HepG2 (cell line): ENCODE results near the gene GSAP. TPM values are rescaled to one million over a fixed set of nuclear protein-coding genes. Genes with fewer than 3 reads are reported as not detected.
A peak's percentile ranks its signal among the peaks of the same experiment; 100 is the strongest.

ENCODE experiments used
- NAIF1 ChIP-seq: sonication (generic); formaldehyde crosslinking; IDR thresholded peaks from 2 replicates; pipeline ENCODE4 v1.5.0; 2020; ENCODE audit warnings: mild to moderate bottlenecking, missing genetic modification reagents, borderline replicate concordance
- NR1H2 ChIP-seq: sonication (generic); formaldehyde crosslinking; IDR thresholded peaks from 2 replicates; pipeline ENCODE4 v1.8.1; 2022; ENCODE audit warnings: low read depth, missing genetic modification reagents, borderline replicate concordance
- PCBP2 ChIP-seq: fragments of 200-400 bp; formaldehyde crosslinking; optimal IDR thresholded peaks from 2 replicates; pipeline ENCODE3; 2018; ENCODE audit warnings: low read length, low read depth; ENCODE audit not compliant: poor library complexity, severe bottlenecking
- ZNF253 ChIP-seq: sonication (generic); formaldehyde crosslinking; IDR thresholded peaks from 2 replicates; pipeline ENCODE4 v1.8.0; 2022; ENCODE audit warnings: mild to moderate bottlenecking, missing genetic modification reagents, borderline replicate concordance
- ZNF746 ChIP-seq: sonication (generic); formaldehyde crosslinking; IDR thresholded peaks from 2 replicates; pipeline ENCODE4 v1.8.0; 2022; ENCODE audit warnings: mild to moderate bottlenecking, missing genetic modification reagents
- polyA plus RNA-seq, 8 experiments: library from polyadenylated mRNA; depleted of rRNA in 3 of 8; stranded (reverse) in 7 of 8; unstranded in 1 of 8; fragments of >200 nt; fragmentation: Illumina TruSeq in 4 of 8; extraction: Trizol in 4 of 8; gene quantifications; 2 replicates each; pipeline versions ENCODE4 v1.2.1 to v1.2.3, GENCODE V29; 2011 to 2016; ENCODE audit warnings: low read depth in 4 of 8, missing spikeins in 1 of 8, mixed read lengths in 1 of 8; ENCODE audit not compliant: insufficient read depth in 1 of 8
- total RNA-seq, 5 experiments: library from RNA; depleted of rRNA; stranded (reverse); fragments of >200 nt; fragmentation: Illumina TruSeq; extraction: Trizol; gene quantifications; 2 replicates each; pipeline ENCODE4 v1.2.3, GENCODE V29; 2016; ENCODE audit warnings: low read depth in 1 of 5
- TF ChIP-seq, protein P1 (sequence below): sonication (generic); formaldehyde crosslinking; IDR thresholded peaks from 2 replicates; pipeline ENCODE4 v1.4.0; 2020; ENCODE audit warnings: missing genetic modification reagents, mild to moderate bottlenecking, borderline replicate concordance
- TF ChIP-seq, protein P2 (sequence below): sonication (generic); formaldehyde crosslinking; IDR thresholded peaks from 2 replicates; pipeline ENCODE4 v1.4.0; 2020; ENCODE audit warnings: missing genetic modification reagents, mild to moderate bottlenecking, borderline replicate concordance
- TF ChIP-seq, protein P3 (sequence below): sonication (generic); formaldehyde crosslinking; IDR thresholded peaks from 2 replicates; pipeline ENCODE4 v1.5.1; 2020; ENCODE audit warnings: missing genetic modification reagents, mild to moderate bottlenecking, borderline replicate concordance
- TF ChIP-seq, protein P4 (sequence below): sonication (generic); formaldehyde crosslinking; IDR thresholded peaks from 2 replicates; pipeline ENCODE4 v1.8.0; 2022; ENCODE audit warnings: mild to moderate bottlenecking, missing genetic modification reagents, borderline replicate concordance
- TF ChIP-seq, protein P5 (sequence below): sonication (generic); formaldehyde crosslinking; IDR thresholded peaks from 2 replicates; pipeline ENCODE4 v1.8.0; 2022; ENCODE audit warnings: mild to moderate bottlenecking, missing genetic modification reagents; ENCODE audit not compliant: insufficient replicate concordance
- TF ChIP-seq, protein P6 (sequence below): sonication (generic); formaldehyde crosslinking; IDR thresholded peaks from 2 replicates; pipeline ENCODE4 v1.5.0; 2020; ENCODE audit warnings: missing genetic modification reagents

The GSAP gene
- total and polyA plus RNA-seq, 2 of the 13 experiments (the other 11 are each of a cell fraction or from before 2014, with no cell fraction given), result 34.6 to 40.6 TPM

DNA sequence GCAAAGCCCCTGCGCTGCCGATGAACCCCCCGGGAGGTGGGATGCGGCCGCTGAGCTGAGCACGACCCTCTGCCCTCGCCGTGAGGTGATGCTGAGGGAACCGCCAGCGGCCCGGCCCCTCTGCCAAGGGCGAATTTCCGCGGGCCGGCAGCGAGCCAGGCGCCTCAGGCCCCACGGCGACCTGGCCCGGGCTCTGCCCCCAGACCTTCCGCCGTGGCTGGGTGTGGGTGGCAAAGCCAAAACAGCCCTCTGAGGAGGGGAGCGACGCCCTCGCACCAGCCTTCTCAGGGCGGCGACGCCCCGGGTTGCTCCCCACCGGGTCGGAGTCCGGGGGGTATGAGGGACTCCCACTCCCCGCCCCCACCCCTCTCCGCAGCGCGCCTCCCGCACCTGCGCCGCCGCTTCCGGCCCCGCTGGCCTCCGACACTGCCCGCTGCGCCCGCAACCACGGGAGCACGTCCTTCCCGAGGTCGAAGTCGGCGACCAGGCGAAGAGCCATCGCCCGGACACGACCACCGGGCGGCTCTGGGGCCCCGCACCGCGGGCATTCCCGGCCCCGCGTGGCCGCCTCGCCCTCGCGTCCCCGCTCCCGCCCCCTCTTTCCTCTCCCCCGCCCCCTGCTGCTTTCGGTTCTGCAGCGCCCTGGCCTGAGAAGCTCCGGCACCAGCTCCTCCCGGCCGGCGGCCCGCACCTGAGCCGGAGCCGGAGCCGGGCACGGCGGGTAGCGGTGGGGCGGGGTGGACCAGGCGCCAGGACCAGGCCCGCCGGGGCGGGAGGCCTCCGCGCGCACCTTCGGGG, at the start of gene GSAP (continued):
- TF ChIP-seq, protein P1, sequence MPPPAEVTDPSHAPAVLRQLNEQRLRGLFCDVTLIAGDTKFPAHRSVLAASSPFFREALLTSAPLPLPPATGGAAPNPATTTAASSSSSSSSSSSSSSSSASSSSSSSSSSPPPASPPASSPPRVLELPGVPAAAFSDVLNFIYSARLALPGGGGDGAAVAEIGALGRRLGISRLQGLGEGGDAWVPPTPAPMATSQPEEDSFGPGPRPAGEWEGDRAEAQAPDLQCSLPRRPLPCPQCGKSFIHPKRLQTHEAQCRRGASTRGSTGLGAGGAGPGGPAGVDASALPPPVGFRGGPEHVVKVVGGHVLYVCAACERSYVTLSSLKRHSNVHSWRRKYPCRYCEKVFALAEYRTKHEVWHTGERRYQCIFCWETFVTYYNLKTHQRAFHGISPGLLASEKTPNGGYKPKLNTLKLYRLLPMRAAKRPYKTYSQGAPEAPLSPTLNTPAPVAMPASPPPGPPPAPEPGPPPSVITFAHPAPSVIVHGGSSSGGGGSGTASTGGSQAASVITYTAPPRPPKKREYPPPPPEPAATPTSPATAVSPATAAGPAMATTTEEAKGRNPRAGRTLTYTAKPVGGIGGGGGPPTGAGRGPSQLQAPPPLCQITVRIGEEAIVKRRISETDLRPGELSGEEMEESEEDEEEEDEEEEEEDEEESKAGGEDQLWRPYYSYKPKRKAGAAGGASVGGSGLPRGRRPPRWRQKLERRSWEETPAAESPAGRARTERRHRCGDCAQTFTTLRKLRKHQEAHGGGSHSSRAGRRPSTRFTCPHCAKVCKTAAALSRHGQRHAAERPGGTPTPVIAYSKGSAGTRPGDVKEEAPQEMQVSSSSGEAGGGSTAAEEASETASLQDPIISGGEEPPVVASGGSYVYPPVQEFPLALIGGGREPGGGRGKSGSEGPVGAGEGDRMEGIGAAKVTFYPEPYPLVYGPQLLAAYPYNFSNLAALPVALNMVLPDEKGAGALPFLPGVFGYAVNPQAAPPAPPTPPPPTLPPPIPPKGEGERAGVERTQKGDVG (CRISPR knock-in tag), result no peak; the same call in 1 of the 2 replicates
- TF ChIP-seq, protein P2, sequence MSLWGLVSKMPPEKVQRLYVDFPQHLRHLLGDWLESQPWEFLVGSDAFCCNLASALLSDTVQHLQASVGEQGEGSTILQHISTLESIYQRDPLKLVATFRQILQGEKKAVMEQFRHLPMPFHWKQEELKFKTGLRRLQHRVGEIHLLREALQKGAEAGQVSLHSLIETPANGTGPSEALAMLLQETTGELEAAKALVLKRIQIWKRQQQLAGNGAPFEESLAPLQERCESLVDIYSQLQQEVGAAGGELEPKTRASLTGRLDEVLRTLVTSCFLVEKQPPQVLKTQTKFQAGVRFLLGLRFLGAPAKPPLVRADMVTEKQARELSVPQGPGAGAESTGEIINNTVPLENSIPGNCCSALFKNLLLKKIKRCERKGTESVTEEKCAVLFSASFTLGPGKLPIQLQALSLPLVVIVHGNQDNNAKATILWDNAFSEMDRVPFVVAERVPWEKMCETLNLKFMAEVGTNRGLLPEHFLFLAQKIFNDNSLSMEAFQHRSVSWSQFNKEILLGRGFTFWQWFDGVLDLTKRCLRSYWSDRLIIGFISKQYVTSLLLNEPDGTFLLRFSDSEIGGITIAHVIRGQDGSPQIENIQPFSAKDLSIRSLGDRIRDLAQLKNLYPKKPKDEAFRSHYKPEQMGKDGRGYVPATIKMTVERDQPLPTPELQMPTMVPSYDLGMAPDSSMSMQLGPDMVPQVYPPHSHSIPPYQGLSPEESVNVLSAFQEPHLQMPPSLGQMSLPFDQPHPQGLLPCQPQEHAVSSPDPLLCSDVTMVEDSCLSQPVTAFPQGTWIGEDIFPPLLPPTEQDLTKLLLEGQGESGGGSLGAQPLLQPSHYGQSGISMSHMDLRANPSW, result no peak
- TF ChIP-seq PCBP2 (no peak), ZNF746 (CRISPR knock-in tag) (peak; percentile 54; the same call in 1 of the 2 replicates), NR1H2 (CRISPR knock-in tag) (peak; percentile 90; the same call in 1 of the 2 replicates), NAIF1 (no peak), ZNF253 (CRISPR knock-in tag) (no peak; the same call in 1 of the 2 replicates)
- TF ChIP-seq, protein P3, sequence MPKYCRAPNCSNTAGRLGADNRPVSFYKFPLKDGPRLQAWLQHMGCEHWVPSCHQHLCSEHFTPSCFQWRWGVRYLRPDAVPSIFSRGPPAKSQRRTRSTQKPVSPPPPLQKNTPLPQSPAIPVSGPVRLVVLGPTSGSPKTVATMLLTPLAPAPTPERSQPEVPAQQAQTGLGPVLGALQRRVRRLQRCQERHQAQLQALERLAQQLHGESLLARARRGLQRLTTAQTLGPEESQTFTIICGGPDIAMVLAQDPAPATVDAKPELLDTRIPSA (CRISPR knock-in tag), result 0 out of 2 replicates have a peak, but pooled peaks have one; percentile 73
- TF ChIP-seq, protein P4, sequence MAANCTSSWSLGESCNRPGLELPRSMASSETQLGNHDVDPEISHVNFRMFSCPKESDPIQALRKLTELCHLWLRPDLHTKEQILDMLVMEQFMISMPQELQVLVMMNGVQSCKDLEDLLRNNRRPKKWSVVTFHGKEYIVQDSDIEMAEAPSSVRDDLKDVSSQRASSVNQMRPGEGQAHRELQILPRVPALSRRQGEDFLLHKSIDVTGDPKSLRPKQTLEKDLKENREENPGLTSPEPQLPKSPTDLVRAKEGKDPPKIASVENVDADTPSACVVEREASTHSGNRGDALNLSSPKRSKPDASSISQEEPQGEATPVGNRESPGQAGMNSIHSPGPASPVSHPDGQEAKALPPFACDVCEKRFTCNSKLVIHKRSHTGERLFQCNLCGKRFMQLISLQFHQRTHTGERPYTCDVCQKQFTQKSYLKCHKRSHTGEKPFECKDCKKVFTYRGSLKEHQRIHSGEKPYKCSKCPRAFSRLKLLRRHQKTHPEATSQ (CRISPR knock-in tag), result no peak; the same call in 1 of the 2 replicates
- TF ChIP-seq, protein P5, sequence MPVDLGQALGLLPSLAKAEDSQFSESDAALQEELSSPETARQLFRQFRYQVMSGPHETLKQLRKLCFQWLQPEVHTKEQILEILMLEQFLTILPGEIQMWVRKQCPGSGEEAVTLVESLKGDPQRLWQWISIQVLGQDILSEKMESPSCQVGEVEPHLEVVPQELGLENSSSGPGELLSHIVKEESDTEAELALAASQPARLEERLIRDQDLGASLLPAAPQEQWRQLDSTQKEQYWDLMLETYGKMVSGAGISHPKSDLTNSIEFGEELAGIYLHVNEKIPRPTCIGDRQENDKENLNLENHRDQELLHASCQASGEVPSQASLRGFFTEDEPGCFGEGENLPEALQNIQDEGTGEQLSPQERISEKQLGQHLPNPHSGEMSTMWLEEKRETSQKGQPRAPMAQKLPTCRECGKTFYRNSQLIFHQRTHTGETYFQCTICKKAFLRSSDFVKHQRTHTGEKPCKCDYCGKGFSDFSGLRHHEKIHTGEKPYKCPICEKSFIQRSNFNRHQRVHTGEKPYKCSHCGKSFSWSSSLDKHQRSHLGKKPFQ (CRISPR knock-in tag), result no peak
- TF ChIP-seq, protein P6, sequence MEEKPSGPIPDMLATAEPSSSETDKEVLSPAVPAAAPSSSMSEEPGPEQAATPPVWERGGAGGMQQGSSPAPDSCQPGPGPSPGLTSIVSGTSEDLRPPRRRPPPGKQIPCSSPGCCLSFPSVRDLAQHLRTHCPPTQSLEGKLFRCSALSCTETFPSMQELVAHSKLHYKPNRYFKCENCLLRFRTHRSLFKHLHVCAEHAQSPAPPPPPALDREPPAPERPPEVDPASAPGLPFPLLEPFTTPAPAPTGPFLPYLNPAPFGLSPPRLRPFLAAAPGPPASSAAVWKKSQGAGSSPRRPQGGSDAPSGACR (CRISPR knock-in tag), result no peak
